K562 (cell line): ENCODE measurements around the gene MAP1LC3B. TPM values are rescaled to one million over a fixed set of nuclear protein-coding genes. Genes with fewer than 3 reads are reported as not detected.

Source experiments
- DACH1 ChIP-seq: fragments of 450-650 bp; IDR thresholded peaks from 2 replicates; pipeline ENCODE4 v1.6.1; 2018; ENCODE audit not compliant: partially characterized antibody
- EP300 ChIP-seq: IDR thresholded peaks from 2 replicates; pipeline ENCODE4 v1.6.1; 2012; ENCODE audit warnings: low read length, improper control_type of control experiment
- HMG20A ChIP-seq: fragments of 450-650 bp; formaldehyde crosslinking; conservative IDR thresholded peaks from 2 replicates; pipeline ENCODE4 v1.4.0; 2020; ENCODE audit warnings: mild to moderate bottlenecking, mixed read lengths
- JUND ChIP-seq, 2 experiments: IDR thresholded peaks; 2 replicates in 1 of 2; 3 replicates in 1 of 2; pipeline ENCODE4 v1.6.1; 2011; ENCODE audit warnings: borderline replicate concordance in 2 of 2, low read depth in 2 of 2, low read length in 2 of 2, improper control_type of control experiment in 1 of 2, missing biosample characterization in 1 of 2, missing genetic modification characterization in 1 of 2, missing genetic modification reagents in 1 of 2
- NFE2 ChIP-seq: IDR thresholded peaks from 2 replicates; pipeline ENCODE4 v1.6.1; 2014; ENCODE audit warnings: antibody characterized with exemption, low read depth
- NR2C2 ChIP-seq, 2 experiments: fragments of 200-800 bp in 1 of 2; sonication (Bioruptor generic) in 1 of 2; sonication (generic) in 1 of 2; formaldehyde crosslinking in 1 of 2; IDR thresholded peaks; 2 replicates each; pipeline versions ENCODE4 v1.6.1 to v1.8.0; 2016 to 2022; ENCODE audit warnings: mild to moderate bottlenecking in 1 of 2, missing compliant biosample characterization in 1 of 2, missing genetic modification characterization in 1 of 2, missing genetic modification reagents in 1 of 2
- NRF1 ChIP-seq, 2 experiments: fragments of 450-650 bp; IDR thresholded peaks in 1 of 2; conservative IDR thresholded peaks in 1 of 2; 2 replicates each; pipeline ENCODE4 v1.6.1; 2014; ENCODE audit warnings: mild to moderate bottlenecking in 2 of 2
- PCBP1 ChIP-seq: fragments of 200-400 bp; formaldehyde crosslinking; IDR thresholded peaks from 2 replicates; pipeline ENCODE4 v1.6.1; 2018; ENCODE audit warnings: mild to moderate bottlenecking, low read depth, low read length; ENCODE audit not compliant: poor library complexity, severe bottlenecking
- POLR2B ChIP-seq: fragments of 450-650 bp; IDR thresholded peaks from 2 replicates; pipeline ENCODE4 v1.6.1; 2018; ENCODE audit warnings: low read depth; ENCODE audit not compliant: partially characterized antibody
- RBM25 ChIP-seq: fragments of 200-400 bp; formaldehyde crosslinking; IDR thresholded peaks from 2 replicates; pipeline ENCODE4 v1.6.1; 2018; ENCODE audit warnings: low read length, low read depth, moderate library complexity; ENCODE audit not compliant: severe bottlenecking
- TCF7 ChIP-seq: sonication (generic); IDR thresholded peaks from 2 replicates; pipeline ENCODE4 v1.6.1; 2016; ENCODE audit warnings: antibody characterized with exemption, borderline replicate concordance
- ZFP1 ChIP-seq: fragments of 450-650 bp; formaldehyde crosslinking; IDR thresholded peaks from 2 replicates; pipeline ENCODE4 v1.4.0; 2020; ENCODE audit warnings: mild to moderate bottlenecking, mixed read lengths
- ZNF76 ChIP-seq: fragments of 250-450 bp; sonication (Bioruptor Pico); IDR thresholded peaks from 2 replicates; pipeline ENCODE4 v1.4.0; 2020; ENCODE audit warnings: mild to moderate bottlenecking, moderate library complexity, borderline replicate concordance
- ZNF766 ChIP-seq: fragments of 200-800 bp; sonication (Bioruptor generic); conservative IDR thresholded peaks from 2 replicates; pipeline ENCODE4 v1.6.1; 2016; ENCODE audit warnings: missing genetic modification characterization, missing compliant biosample characterization
- polyA plus RNA-seq, 8 experiments: library from polyadenylated mRNA; depleted of rRNA in 4 of 8; stranded (reverse) in 5 of 8; unstranded in 3 of 8; fragments of >200 nt; fragmentation: Nextera tagmentation in 2 of 8; fragmentation: Illumina TruSeq in 1 of 8; extraction: Ambion mirVana in 2 of 8; extraction: Trizol in 1 of 8; gene quantifications; 2 replicates each; pipeline versions ENCODE4 v1.2.1 to v1.2.3, GENCODE V29; 2011 to 2014; ENCODE audit warnings: inconsistent platforms in 1 of 8, missing spikeins in 1 of 8
- total RNA-seq, 7 experiments: library from RNA; depleted of rRNA in 6 of 7; stranded (reverse); fragments of >200 nt in 6 of 7; fragmentation: Illumina TruSeq in 2 of 7; extraction: Trizol in 2 of 7; gene quantifications; 2 replicates each; pipeline versions ENCODE4 v1.2.1 to v1.2.3, GENCODE V29; 2011 to 2021; ENCODE audit warnings: low replicate concordance in 1 of 7
- TF ChIP-seq, protein P1 (sequence below): fragments of 450-650 bp; formaldehyde crosslinking; IDR thresholded peaks from 2 replicates; pipeline ENCODE4 v1.4.0; 2022; ENCODE audit warnings: missing genetic modification characterization
- TF ChIP-seq, protein P2 (sequence below), 3 experiments: IDR thresholded peaks in 2 of 3; conservative IDR thresholded peaks in 1 of 3; 2 replicates each; pipeline ENCODE4 v1.5.1; 2011 to 2012; ENCODE audit warnings: low read length in 3 of 3, mild to moderate bottlenecking in 3 of 3, control low read depth in 2 of 3, improper control_type of control experiment in 1 of 3, inconsistent platforms in 1 of 3, low read depth in 1 of 3, mixed read lengths in 1 of 3, moderate library complexity in 1 of 3; ENCODE audit not compliant: insufficient read depth in 2 of 3
- TF ChIP-seq, protein P3 (sequence below): fragments of 250-450 bp; sonication (Bioruptor Pico); IDR thresholded peaks from 2 replicates; pipeline ENCODE4 v1.4.0; 2020
- TF ChIP-seq, protein P4 (sequence below): fragments of 450-650 bp; IDR thresholded peaks from 2 replicates; pipeline ENCODE4 v1.6.1; 2018; ENCODE audit warnings: mild to moderate bottlenecking, low read depth; ENCODE audit not compliant: partially characterized antibody

Gene MAP1LC3B
- total and polyA plus RNA-seq, 9 of the 15 experiments (the other 6 are each of a cell fraction or from before 2014, with no cell fraction given) = 16.0 to 81.5 (median 36.7) TPM

DNA sequence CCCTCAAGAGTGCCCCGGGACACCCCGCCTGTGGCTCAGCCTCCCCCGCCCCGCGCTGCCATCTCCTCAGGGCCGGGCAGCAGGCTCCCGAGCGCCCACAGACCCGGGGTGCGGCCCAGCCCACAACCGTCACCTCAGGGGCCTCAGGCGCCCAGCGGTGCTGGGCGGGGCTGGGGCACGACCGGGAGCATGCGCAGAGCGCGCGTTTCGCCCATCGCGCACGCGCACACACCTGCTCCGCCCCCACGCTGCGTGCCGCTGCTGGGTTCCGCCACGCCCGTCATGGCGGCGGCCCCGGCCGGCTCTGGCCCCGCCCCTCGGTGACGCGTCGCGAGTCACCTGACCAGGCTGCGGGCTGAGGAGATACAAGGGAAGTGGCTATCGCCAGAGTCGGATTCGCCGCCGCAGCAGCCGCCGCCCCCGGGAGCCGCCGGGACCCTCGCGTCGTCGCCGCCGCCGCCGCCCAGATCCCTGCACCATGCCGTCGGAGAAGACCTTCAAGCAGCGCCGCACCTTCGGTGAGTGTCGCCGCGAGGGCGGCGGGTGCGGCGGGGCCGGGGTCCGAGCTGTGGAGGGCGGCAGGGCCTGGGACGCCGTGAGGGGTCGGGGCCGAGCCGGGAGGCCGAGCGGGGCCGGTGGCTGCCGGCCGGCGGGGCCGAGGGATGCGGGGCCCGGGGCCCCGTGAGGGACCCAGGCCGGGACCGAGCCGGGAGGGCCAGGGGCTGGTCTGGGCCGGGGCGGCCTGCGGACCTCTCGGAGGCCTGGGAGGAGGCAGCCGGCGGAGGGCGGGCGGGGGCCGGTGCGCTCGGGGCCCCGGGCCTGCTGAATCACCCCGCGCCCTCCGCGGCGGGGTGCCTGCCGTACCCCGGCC, at the start of gene MAP1LC3B (continued):
- TF ChIP-seq ZNF76 (CRISPR knock-in tag) = 0 out of 2 replicates have a peak, but pooled peaks have one; percentile 10
- TF ChIP-seq ZFP1 (CRISPR knock-in tag) = no peak
- no peak for TF ChIP-seq HMG20A
- TF ChIP-seq ZNF766 (CRISPR knock-in tag) = peak; percentile 77
- TF ChIP-seq, protein P1, sequence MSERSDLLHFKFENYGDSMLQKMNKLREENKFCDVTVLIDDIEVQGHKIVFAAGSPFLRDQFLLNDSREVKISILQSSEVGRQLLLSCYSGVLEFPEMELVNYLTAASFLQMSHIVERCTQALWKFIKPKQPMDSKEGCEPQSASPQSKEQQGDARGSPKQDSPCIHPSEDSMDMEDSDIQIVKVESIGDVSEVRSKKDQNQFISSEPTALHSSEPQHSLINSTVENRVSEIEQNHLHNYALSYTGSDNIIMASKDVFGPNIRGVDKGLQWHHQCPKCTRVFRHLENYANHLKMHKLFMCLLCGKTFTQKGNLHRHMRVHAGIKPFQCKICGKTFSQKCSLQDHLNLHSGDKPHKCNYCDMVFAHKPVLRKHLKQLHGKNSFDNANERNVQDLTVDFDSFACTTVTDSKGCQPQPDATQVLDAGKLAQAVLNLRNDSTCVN (CRISPR knock-in tag) = 0 out of 2 replicates have a peak, but pooled peaks have one; percentile 39
- TF ChIP-seq PCBP1 = peak; percentile 87
- TF ChIP-seq, protein P2, sequence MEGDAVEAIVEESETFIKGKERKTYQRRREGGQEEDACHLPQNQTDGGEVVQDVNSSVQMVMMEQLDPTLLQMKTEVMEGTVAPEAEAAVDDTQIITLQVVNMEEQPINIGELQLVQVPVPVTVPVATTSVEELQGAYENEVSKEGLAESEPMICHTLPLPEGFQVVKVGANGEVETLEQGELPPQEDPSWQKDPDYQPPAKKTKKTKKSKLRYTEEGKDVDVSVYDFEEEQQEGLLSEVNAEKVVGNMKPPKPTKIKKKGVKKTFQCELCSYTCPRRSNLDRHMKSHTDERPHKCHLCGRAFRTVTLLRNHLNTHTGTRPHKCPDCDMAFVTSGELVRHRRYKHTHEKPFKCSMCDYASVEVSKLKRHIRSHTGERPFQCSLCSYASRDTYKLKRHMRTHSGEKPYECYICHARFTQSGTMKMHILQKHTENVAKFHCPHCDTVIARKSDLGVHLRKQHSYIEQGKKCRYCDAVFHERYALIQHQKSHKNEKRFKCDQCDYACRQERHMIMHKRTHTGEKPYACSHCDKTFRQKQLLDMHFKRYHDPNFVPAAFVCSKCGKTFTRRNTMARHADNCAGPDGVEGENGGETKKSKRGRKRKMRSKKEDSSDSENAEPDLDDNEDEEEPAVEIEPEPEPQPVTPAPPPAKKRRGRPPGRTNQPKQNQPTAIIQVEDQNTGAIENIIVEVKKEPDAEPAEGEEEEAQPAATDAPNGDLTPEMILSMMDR (IDR thresholded peaks at IDR 0.05 in 2 of 3, conservative IDR thresholded peaks at IDR 0.05 in 1 of 3; ENCODE audit: insufficient read depth in 2 of 3, low read depth in 1 of 3, low read length in 3 of 3) = peak in 1 of 3 experiments; percentile 23; a peak in 2 of 6 replicates
- TF ChIP-seq NFE2 = peak; percentile 12; the same call in 1 of the 2 replicates
- peak; percentile 68 for TF ChIP-seq NR2C2 (CRISPR knock-in tag; IDR thresholded peaks at IDR 0.05)
- peak; percentile 94 for TF ChIP-seq NR2C2 (tag; IDR thresholded peaks at IDR 0.05)
- no peak; the same call in 1 of the 2 replicates for TF ChIP-seq TCF7
- peak; percentile 52 for TF ChIP-seq RBM25
- 0 out of 2 replicates have a peak, but pooled peaks have one; percentile 17 for TF ChIP-seq EP300
- TF ChIP-seq POLR2B = peak; percentile 73
- TF ChIP-seq, protein P3, sequence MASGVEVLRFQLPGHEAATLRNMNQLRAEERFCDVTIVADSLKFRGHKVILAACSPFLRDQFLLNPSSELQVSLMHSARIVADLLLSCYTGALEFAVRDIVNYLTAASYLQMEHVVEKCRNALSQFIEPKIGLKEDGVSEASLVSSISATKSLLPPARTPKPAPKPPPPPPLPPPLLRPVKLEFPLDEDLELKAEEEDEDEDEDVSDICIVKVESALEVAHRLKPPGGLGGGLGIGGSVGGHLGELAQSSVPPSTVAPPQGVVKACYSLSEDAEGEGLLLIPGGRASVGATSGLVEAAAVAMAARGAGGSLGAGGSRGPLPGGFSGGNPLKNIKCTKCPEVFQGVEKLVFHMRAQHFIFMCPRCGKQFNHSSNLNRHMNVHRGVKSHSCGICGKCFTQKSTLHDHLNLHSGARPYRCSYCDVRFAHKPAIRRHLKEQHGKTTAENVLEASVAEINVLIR (CRISPR knock-in tag) = peak; percentile 90
- TF ChIP-seq NRF1 (conservative IDR thresholded peaks at IDR 0.05 in 1 of 2, IDR thresholded peaks at IDR 0.05 in 1 of 2) = peak; percentile 99
- TF ChIP-seq, protein P4, sequence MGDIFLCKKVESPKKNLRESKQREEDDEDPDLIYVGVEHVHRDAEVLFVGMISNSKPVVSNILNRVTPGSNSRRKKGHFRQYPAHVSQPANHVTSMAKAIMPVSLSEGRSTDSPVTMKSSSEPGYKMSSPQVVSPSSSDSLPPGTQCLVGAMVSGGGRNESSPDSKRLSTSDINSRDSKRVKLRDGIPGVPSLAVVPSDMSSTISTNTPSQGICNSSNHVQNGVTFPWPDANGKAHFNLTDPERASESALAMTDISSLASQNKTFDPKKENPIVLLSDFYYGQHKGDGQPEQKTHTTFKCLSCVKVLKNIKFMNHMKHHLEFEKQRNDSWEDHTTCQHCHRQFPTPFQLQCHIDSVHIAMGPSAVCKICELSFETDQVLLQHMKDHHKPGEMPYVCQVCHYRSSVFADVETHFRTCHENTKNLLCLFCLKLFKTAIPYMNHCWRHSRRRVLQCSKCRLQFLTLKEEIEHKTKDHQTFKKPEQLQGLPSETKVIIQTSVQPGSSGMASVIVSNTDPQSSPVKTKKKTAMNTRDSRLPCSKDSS = no peak
- peak; percentile 83 for TF ChIP-seq JUND (IDR thresholded peaks at IDR 0.05; ENCODE audit: borderline replicate concordance, low read depth, low read length)
- no peak; the same call in 2 of the 3 replicates for TF ChIP-seq JUND (tag; IDR thresholded peaks at IDR 0.05; ENCODE audit: borderline replicate concordance, low read depth, low read length)
- no peak for TF ChIP-seq DACH1
